Neural progenitor cell (in vitro differentiated cells): ENCODE results near the gene PTK6.

Source experiments
- CTCF ChIP-seq: fragments of 200-600 bp; sonication (generic); IDR thresholded peaks from 2 replicates; pipeline ENCODE4 v1.5.1; 2017; ENCODE audit warnings: antibody characterized with exemption, mild to moderate bottlenecking
- EZH2 ChIP-seq: fragments of 200-600 bp; sonication (generic); IDR thresholded peaks from 2 replicates; pipeline ENCODE4 v1.6.1; 2017; ENCODE audit warnings: antibody characterized with exemption, mild to moderate bottlenecking, moderate library complexity
- EZH2phosphoT487 ChIP-seq: fragments of 200-600 bp; sonication (generic); IDR thresholded peaks from 2 replicates; pipeline ENCODE4 v1.6.1; 2017; ENCODE audit warnings: antibody characterized with exemption

- TF ChIP-seq CTCF (no peak), EZH2phosphoT487 (no peak), EZH2 (no peak)
These were observed 11.2 kb downstream of the PTK6 start for GRCh38 chr20:63525971-63526370.
